GM10266 (cell line): ENCODE results near the gene SH3RF2.
A peak's percentile ranks its signal among the peaks of the same experiment; 100 is the strongest.

Source experiments
- DNase-seq: peaks from one replicate; pipeline ENCODE4 v3.0.0; 2012; ENCODE audit errors: extremely low spot score
- TF ChIP-seq, protein P1 (sequence below): IDR thresholded peaks from 2 replicates; pipeline ENCODE4 v1.5.1; 2012; ENCODE audit warnings: mild to moderate bottlenecking, low read depth; ENCODE audit not compliant: control insufficient read depth, insufficient read depth; ENCODE audit errors: missing control alignments

Gene SH3RF2

DNA sequence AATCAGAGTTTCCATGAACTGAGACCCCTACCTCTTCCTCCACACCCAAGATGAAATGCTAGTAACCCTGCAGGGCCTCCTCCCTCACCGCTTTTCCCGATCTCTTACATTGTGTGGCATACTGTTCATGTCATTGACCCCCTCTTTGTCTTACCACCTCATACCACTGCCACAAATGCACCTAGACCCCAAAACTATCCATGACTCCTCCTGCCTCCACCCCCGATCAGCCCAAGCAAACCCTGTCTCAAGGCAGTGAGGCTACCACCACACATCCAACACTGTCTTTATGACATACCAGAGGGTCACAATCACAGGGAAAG lies 113.3 kb downstream of the SH3RF2 start:
- TF ChIP-seq, protein P1, sequence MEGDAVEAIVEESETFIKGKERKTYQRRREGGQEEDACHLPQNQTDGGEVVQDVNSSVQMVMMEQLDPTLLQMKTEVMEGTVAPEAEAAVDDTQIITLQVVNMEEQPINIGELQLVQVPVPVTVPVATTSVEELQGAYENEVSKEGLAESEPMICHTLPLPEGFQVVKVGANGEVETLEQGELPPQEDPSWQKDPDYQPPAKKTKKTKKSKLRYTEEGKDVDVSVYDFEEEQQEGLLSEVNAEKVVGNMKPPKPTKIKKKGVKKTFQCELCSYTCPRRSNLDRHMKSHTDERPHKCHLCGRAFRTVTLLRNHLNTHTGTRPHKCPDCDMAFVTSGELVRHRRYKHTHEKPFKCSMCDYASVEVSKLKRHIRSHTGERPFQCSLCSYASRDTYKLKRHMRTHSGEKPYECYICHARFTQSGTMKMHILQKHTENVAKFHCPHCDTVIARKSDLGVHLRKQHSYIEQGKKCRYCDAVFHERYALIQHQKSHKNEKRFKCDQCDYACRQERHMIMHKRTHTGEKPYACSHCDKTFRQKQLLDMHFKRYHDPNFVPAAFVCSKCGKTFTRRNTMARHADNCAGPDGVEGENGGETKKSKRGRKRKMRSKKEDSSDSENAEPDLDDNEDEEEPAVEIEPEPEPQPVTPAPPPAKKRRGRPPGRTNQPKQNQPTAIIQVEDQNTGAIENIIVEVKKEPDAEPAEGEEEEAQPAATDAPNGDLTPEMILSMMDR = no peak
- DNase-seq = no peak

DNA sequence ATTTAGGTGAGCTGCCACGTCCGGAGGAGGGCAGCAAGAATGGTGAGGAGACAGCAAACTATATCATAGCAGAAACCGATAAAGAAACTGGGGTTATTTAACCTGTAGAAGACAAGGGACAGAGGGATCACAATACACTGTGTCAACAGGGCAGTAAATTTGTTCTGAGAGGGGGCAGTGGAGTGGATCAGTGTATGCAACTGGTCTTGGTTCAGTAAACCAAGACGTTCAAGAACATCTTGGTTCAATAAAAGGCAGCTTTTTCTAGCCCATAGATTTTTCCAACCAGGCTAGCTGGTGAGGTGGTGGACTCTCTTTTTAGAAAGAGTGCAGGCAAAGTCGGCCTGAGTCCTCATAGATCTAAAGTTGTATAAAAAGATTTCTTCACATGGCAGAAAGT lies 113.7 kb downstream of the SH3RF2 start:
- DNase-seq = no peak
- TF ChIP-seq, protein P1 = no peak

DNA sequence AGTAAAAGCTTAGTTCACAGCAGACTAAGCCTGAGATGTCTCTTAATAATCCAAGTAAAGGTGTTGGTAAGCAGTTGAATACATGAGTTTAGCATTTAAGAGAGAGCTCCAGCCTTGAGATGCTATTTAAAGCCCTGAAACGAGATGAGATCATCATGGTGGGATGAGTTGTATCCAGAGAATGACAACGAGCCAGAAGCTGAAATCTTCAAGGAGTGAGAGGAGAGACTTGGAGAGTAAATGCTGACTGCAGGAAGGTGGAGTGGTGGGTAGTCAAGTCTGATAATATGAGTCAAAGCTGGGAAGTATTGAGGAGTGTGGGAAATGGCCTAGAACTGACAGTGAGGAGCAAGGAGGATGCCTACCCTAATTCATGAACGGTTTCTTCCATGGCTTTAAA lies 115.3 kb downstream of the SH3RF2 start:
- DNase-seq = no peak
- TF ChIP-seq, protein P1 = no peak

DNA sequence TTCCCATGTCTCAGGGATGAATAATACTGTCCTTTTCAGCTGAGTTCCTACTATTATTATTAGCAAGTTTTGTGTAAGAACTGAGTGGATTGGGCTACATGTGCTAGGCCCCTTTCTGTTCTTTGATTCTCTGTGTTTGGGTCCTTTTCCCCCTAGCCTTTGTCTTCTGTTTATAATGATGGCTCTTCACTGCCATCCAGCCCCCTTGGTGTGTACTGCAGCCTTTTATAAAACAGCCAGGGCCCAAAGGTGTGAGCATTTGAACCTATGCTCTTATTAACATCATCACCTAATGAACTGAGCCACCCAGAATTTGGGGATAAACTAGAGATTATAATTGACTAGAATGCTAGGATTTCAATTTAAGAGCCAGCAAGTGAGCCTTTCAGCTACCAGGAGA lies 116.4 kb downstream of the SH3RF2 start:
- DNase-seq = no peak
- TF ChIP-seq, protein P1 = peak; percentile 31

DNA sequence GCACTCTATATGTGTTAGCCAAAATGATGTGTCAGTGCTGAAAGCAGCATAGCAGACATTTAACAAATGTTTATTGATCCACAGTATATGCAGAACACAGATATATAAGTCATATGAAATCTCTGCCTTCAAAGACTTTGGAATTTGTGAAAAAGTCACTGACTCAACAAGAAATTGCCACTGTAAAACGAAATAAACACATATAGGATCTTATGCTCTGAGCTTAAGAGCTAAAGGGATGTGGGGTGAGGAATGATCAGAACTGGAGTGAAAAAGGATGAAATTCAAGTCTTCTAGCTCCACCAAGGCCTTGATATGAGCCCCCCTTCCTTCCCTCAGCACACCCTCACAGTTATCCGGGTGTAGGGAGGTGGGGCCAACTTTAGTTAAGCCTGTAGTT lies 119.1 kb downstream of the SH3RF2 start:
- DNase-seq = no peak
- TF ChIP-seq, protein P1 = no peak

DNA sequence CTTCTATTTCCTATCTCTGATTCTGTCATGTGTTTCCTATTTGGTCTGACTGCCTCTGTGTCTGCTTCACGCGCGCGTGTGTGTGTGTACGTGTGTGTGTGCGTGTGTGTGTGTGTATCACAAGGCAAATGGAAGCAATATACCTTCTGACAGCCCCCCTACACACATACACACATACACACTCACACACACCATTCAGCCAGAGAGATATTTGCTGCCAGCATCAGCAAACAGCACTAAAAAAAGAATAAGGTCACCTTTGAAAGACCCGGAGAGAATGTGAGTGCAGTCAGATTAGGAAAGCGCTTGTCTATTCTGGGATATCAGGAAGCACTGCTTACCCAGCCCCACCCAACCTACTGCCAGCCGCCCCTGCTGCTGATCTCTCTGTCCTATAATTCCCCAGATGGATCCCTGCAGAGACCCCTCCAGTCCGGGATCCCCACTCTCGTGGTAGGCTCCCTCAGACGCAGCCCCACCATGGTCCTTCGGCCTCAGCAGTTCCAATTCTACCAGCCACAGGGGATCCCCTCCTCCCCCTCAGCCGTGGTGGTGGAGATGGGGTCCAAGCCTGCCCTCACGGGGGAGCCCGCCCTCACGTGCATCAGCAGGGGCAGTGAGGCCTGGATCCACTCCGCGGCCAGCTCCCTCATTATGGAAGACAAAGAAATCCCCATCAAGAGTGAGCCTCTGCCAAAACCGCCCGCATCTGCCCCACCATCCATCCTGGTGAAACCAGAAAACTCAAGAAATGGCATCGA lies 123.3 kb downstream of the SH3RF2 start:
- no peak for DNase-seq
- TF ChIP-seq, protein P1 = no peak

DNA sequence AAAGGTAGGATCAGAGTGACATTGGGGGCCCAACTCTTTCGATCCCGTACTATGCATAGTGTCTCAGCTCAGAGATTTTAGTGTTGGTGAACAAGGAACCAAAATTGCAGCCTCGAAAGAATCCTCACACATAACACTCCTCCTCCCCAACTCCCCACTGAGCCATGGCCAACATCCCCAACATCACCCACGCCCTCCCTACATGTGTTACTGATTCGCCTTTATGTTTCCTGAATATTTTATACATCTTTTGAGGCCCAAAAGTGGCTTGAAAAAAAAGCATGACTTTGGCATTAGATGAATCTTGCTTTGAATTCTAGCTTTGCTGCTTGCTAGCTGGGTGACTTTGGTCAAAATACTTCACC lies 123.8 kb downstream of the SH3RF2 start:
- DNase-seq = no peak
- TF ChIP-seq, protein P1 = no peak
